Smooth muscle cell (in vitro differentiated cells): ENCODE measurements around the gene ANO6. TPM values are rescaled to one million over a fixed set of nuclear protein-coding genes. Genes with fewer than 3 reads are reported as not detected.

Experiments
- DNase-seq: peaks from one replicate; lab custom pipeline; 2025; ENCODE audit not compliant: unreplicated experiment; lab: John Stamatoyannopoulos, UW
- H2AFZ ChIP-seq: fragments of 200-600 bp; sonication (generic); 2 replicates; pipeline ENCODE4 v1.6.0; 2016; ENCODE audit warnings: antibody characterized with exemption, low read depth, mild to moderate bottlenecking
- H3F3A ChIP-seq: fragments of 200-600 bp; sonication (generic); 2 replicates; pipeline ENCODE4 v1.6.0; 2017; ENCODE audit warnings: antibody characterized with exemption, low read depth
- H3K27ac ChIP-seq: fragments of 200-600 bp; sonication (generic); 2 replicates; pipeline ENCODE4 v1.5.1; 2016; ENCODE audit warnings: low read depth, mild to moderate bottlenecking
- H3K27me3 ChIP-seq: fragments of 200-600 bp; sonication (generic); 2 replicates; pipeline ENCODE4 v1.6.1; 2016; ENCODE audit warnings: low read depth, mild to moderate bottlenecking
- H3K36me3 ChIP-seq: fragments of 200-600 bp; sonication (generic); 2 replicates; pipeline ENCODE4 v1.5.1; 2016; ENCODE audit warnings: low read depth
- H3K4me1 ChIP-seq: fragments of 200-600 bp; sonication (generic); 2 replicates; pipeline ENCODE4 v1.5.1; 2016; ENCODE audit warnings: low read depth
- H3K4me2 ChIP-seq: fragments of 200-600 bp; sonication (generic); 2 replicates; pipeline ENCODE4 v1.6.0; 2016; ENCODE audit warnings: mild to moderate bottlenecking
- H3K4me3 ChIP-seq: fragments of 200-600 bp; sonication (generic); 2 replicates; pipeline ENCODE4 v1.5.1; 2016; ENCODE audit warnings: mild to moderate bottlenecking
- H3K79me2 ChIP-seq: fragments of 200-600 bp; sonication (generic); 2 replicates; pipeline ENCODE4 v1.6.0; 2016; ENCODE audit warnings: low read depth, mild to moderate bottlenecking
- H3K9ac ChIP-seq: fragments of 200-600 bp; sonication (generic); 2 replicates; pipeline ENCODE4 v1.6.0; 2016; ENCODE audit warnings: low read depth
- H3K9me3 ChIP-seq: fragments of 200-600 bp; sonication (generic); replicated peaks from 2 replicates; pipeline ENCODE4 v1.5.1; 2016; ENCODE audit warnings: low read depth
- H4K20me1 ChIP-seq: fragments of 200-600 bp; sonication (generic); 2 replicates; pipeline ENCODE4 v1.6.0; 2016; ENCODE audit warnings: low read depth
- WGBS: methylation state at CpG from one replicate; pipeline ENCODE4 v1.1.7; 2016; ENCODE audit warnings: low lambda C conversion rate; 5-methylcytosine and 5-hydroxymethylcytosine counted together
- polyA plus RNA-seq: library from polyadenylated mRNA; unstranded; fragments of >200 nt; fragmentation: Nextera tagmentation; extraction: Ambion mirVana; gene quantifications from 2 replicates; pipeline ENCODE4 v1.2.1, GENCODE V29; 2016
- total RNA-seq: library from RNA; depleted of rRNA; stranded (reverse); fragments of >200 nt; gene quantifications from 2 replicates; pipeline ENCODE4 v1.2.3, GENCODE V29; 2014
- TF ChIP-seq, protein P1 (sequence below): fragments of 200-600 bp; sonication (generic); IDR thresholded peaks from 2 replicates; pipeline ENCODE4 v1.5.1; 2017; ENCODE audit warnings: borderline replicate concordance, mild to moderate bottlenecking, antibody characterized with exemption; ENCODE audit not compliant: insufficient read depth, poor library complexity, severe bottlenecking

Gene ANO6
- total and polyA plus RNA-seq, 2 experiments from 2014 or later = 44.8 to 106 TPM

DNA sequence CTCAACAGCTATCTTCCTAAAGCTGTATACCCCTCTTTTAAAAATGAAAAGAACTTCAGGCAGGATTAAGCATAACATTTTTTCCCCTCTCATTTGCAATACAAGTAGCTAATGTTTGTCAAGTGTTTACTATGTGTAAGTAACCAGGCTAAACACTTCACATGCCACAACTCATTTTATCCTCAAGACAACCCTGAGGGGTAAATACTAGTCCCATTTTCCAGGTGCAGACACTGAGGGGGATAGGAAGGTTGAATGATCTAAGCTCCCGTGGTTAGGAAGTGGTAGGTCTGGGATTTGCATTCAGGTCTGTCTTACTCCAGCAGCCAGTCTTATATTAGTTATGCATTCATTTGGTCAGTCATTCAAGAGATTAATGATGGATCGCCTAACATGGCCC is 70.7 kb downstream of the ANO6 start:
- H3K4me1 ChIP-seq = peaks cover 21% of the 10 kb centered on the region
- H3K9me3 ChIP-seq = no peaks in the 10 kb centered on the region
- no peak for DNase-seq
- H3F3A ChIP-seq = peaks cover 9% of the 10 kb centered on the region
- WGBS = 85% methylated on average over 2 of the region's 2 CpGs
- H3K9ac ChIP-seq = no peak overlapping the region
- H3K27ac ChIP-seq = peak overlapping the region; percentile 88
- H2AFZ ChIP-seq = no peak overlapping the region
- peaks cover 68% of the 10 kb centered on the region for H3K79me2 ChIP-seq
- H3K27me3 ChIP-seq = no peaks in the 10 kb centered on the region
- TF ChIP-seq, protein P1, sequence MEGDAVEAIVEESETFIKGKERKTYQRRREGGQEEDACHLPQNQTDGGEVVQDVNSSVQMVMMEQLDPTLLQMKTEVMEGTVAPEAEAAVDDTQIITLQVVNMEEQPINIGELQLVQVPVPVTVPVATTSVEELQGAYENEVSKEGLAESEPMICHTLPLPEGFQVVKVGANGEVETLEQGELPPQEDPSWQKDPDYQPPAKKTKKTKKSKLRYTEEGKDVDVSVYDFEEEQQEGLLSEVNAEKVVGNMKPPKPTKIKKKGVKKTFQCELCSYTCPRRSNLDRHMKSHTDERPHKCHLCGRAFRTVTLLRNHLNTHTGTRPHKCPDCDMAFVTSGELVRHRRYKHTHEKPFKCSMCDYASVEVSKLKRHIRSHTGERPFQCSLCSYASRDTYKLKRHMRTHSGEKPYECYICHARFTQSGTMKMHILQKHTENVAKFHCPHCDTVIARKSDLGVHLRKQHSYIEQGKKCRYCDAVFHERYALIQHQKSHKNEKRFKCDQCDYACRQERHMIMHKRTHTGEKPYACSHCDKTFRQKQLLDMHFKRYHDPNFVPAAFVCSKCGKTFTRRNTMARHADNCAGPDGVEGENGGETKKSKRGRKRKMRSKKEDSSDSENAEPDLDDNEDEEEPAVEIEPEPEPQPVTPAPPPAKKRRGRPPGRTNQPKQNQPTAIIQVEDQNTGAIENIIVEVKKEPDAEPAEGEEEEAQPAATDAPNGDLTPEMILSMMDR = no peak
- no peak overlapping the region for H3K4me2 ChIP-seq
- peaks cover 36% of the 10 kb centered on the region for H4K20me1 ChIP-seq
- no peak overlapping the region for H3K4me3 ChIP-seq
- H3K36me3 ChIP-seq = no peaks in the 10 kb centered on the region

DNA sequence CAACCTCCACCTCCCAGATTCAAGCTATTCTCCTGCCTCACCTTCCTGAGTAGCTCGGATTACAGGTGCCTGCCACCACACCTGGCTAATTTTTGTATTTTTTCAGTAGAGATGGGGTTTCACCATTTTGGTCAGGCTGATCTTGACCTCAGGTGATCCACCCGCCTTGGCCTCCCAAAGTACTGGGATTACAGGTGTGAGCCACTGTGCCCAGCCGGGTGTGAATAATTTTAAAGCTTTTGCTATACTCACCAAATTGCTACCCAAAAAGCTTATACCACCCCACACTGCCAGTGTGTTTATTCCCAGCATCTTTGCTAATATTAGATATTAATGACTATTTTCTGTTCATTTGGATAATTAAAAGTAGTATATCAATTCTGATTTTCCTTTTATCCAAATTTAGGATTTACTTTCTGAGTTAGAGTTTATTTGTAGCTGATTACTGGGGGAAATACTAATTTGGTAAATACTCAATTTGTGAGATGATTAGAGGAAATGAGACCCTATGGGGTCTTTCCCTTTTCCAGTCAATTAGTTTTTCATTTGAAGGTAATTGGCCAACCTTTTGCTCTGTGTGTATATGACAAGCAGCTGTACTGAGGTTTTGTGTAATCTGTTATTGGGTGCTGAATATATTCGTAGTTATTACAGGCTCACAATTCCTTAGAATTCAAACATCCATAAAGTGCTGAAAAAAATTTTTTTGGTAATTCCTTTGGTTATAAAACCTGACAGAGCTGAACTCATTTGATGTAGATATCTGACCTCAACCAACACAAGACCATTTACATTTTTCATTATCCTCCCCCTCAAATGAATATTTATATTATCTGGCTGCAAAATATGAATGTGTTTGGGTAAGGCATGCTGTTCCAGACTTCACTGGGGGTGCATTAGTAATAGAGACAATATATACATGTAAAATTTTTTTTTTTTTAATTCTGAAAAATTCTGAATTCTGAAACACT is 73.6 kb downstream of the ANO6 start:
- H3F3A ChIP-seq = peaks cover 3% of the 10 kb centered on the region
- peaks cover 55% of the 10 kb centered on the region for H4K20me1 ChIP-seq
- H3K79me2 ChIP-seq = peaks cover 82% of the 10 kb centered on the region
- no peak for DNase-seq
- no peaks in the 10 kb centered on the region for H3K9me3 ChIP-seq
- H3K36me3 ChIP-seq = no peaks in the 10 kb centered on the region
- H2AFZ ChIP-seq = no peak overlapping the region
- peak overlapping the region; percentile 27 for H3K27ac ChIP-seq
- H3K4me1 ChIP-seq = peaks cover 14% of the 10 kb centered on the region
- no peak overlapping the region for H3K4me3 ChIP-seq
- 98% methylated on average over 4 of the region's 4 CpGs for WGBS
- H3K9ac ChIP-seq = no peak overlapping the region
- H3K4me2 ChIP-seq = no peak overlapping the region
- TF ChIP-seq, protein P1 = no peak
- H3K27me3 ChIP-seq = no peaks in the 10 kb centered on the region

GRCh38 chr12:45290216-45290605 is 74.3 kb downstream of the ANO6 start:
- 62% methylated on average over 2 of the region's 2 CpGs for WGBS

More at GRCh38 chr12:45290216-45290605, 74.3 kb downstream of the ANO6 start:
- TF ChIP-seq, protein P1 = no peak
- Histone ChIP-seq H3F3A (peaks cover 3% of the 10 kb centered on the region), H3K9ac (no peak overlapping the region), H3K36me3 (no peaks in the 10 kb centered on the region), H3K4me3 (no peak overlapping the region), H3K9me3 (no peaks in the 10 kb centered on the region), H3K79me2 (peaks cover 85% of the 10 kb centered on the region), H4K20me1 (peaks cover 54% of the 10 kb centered on the region), H3K27me3 (no peaks in the 10 kb centered on the region), H3K4me2 (no peak overlapping the region), H3K4me1 (peaks cover 8% of the 10 kb centered on the region), H2AFZ (no peak overlapping the region), H3K27ac (peak overlapping the region; percentile 27)
- no peak for DNase-seq
